Bronchial epithelial cell (primary cell): Measurements from ENCODE around the gene FOXN3. TPM values are rescaled to one million over a fixed set of nuclear protein-coding genes. Genes with fewer than 3 reads are reported as not detected.

Experiments
- DNase-seq: peaks from one replicate; pipeline ENCODE4 v3.0.0-alpha.2; 2010; ENCODE audit warnings: low read depth
- FAIRE-seq: peaks from 2 replicates; lab custom pipeline; 2011; peaks lifted over from hg19 to GRCh38; lab: Jason Lieb, UNC
- H3K27me3 ChIP-seq: 2 replicates; pipeline ENCODE4 v1.5.1; 2011; ENCODE audit warnings: low read length; ENCODE audit not compliant: control insufficient read depth, insufficient read depth
- H3K36me3 ChIP-seq: 2 replicates; pipeline ENCODE4 v1.5.1; 2011; ENCODE audit warnings: low read length; ENCODE audit not compliant: control insufficient read depth, insufficient read depth
- H3K4me3 ChIP-seq: 2 replicates; pipeline ENCODE4 v1.5.1; 2011; ENCODE audit warnings: mild to moderate bottlenecking, low read depth, low read length, control low read depth
- CTCF ChIP-seq: IDR thresholded peaks from 2 replicates; pipeline ENCODE4 v1.5.1; 2011; ENCODE audit warnings: mild to moderate bottlenecking, moderate library complexity, low read length, control low read depth, inconsistent platforms; ENCODE audit not compliant: insufficient read depth, severe bottlenecking
- total RNA-seq: library from RNA; depleted of rRNA; stranded (reverse); fragments of >200 nt; gene quantifications from 2 replicates; pipeline ENCODE4 v1.2.1, GENCODE V29; 2014

Gene FOXN3
- total RNA-seq, 1 donor from 2014 or later = 5.8 TPM

DNA sequence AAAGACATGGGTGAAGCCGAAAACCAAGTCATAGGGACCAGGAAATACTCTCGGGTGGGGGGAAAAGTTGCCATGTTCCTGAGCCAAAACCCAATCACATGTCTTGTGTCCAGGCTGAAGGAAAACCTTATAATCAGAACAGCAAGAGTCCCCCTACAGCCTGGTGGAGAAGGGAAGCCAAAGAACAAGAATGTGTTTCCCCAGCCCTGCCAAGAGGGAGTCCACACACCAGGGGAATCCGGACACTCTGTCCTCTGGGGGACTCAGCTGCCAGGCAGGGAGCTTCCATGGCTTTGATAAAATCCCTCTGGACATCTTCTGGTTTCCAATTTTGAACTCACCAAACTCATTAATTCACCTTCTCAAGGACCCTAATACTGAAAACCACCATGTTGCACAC lies 273.0 kb downstream of the FOXN3 start:
- DNase-seq = no peak
- TF ChIP-seq CTCF = no peak
- Histone ChIP-seq H3K27me3 (peaks cover 4% of the 10 kb centered on the region), H3K36me3 (no peaks in the 10 kb centered on the region), H3K4me3 (no peak overlapping the region)
- no peak for FAIRE-seq

- no peaks in the 10 kb centered on the region for H3K36me3 ChIP-seq
- peaks cover 4% of the 10 kb centered on the region for H3K27me3 ChIP-seq
- FAIRE-seq (no peak), DNase-seq (no peak)
- H3K4me3 ChIP-seq = no peak overlapping the region
- no peak for TF ChIP-seq CTCF
Observed at GRCh38 chr14:89143595-89143994, 273.4 kb downstream of the FOXN3 start.

DNA sequence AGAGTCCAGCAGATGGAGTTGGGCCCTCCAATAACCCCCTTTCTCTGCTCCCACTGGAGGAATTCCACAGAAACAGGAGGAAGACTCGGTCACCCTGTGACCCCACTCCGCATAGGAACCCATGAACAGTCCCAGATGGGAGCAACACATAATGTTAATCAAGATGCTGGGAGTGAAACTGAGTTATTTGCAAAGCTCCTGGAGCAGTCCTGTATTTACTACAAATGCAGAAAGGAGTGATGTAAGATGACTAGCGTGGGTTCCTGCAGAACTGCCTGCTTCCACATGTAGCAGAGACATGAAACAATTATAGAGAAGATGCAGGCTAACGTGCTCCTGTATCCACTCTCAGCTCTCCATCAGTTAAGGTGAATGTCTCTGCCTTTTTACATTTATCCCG lies 274.7 kb downstream of the FOXN3 start:
- H3K36me3 ChIP-seq = no peaks in the 10 kb centered on the region
- TF ChIP-seq CTCF = no peak
- DNase-seq (no peak), FAIRE-seq (no peak)
- peaks cover 4% of the 10 kb centered on the region for H3K27me3 ChIP-seq
- no peak overlapping the region for H3K4me3 ChIP-seq

- no peak for FAIRE-seq
- H3K36me3 ChIP-seq = no peaks in the 10 kb centered on the region
- peaks cover 4% of the 10 kb centered on the region for H3K27me3 ChIP-seq
- no peak for TF ChIP-seq CTCF
- no peak overlapping the region for H3K4me3 ChIP-seq
- peak; percentile 83 for DNase-seq
Observed at GRCh38 chr14:89141862-89142261, 275.2 kb downstream of the FOXN3 start.

GRCh38 chr14:89140326-89140725 lies 276.7 kb downstream of the FOXN3 start:
- no peak for TF ChIP-seq CTCF
- DNase-seq = no peak
- FAIRE-seq = no peak
- Histone ChIP-seq H3K4me3 (no peak overlapping the region), H3K27me3 (peaks cover 4% of the 10 kb centered on the region), H3K36me3 (no peaks in the 10 kb centered on the region)
